Panc1 (cell line): ENCODE results near the gene S100B. TPM values are rescaled to one million over a fixed set of nuclear protein-coding genes. Genes with fewer than 3 reads are reported as not detected.

Source experiments
- ATAC-seq: fragments of 200-7000 bp; cut with Tn5 transposase; 2 replicates; pipeline ENCODE4 v1.9.1; 2020; ENCODE audit warnings: mild to moderate bottlenecking, moderate library complexity
- BruUV-seq: library from RNA; stranded (reverse); fragments of 400-500 nt; replicated peaks from 2 replicates; lab custom pipeline; 2021; lab: Mats Ljungman, UMichigan
- CTCF ChIA-PET: fragments of 300-600 bp; sonication (Branson Sonifier 250); formaldehyde crosslinking; loops from one replicate; lab custom pipeline; 2022; ENCODE audit warnings: antibody characterized with exemption; lab: Charles Lee
- POLR2A ChIA-PET: fragments of 300-600 bp; sonication (Branson Sonifier 250); formaldehyde crosslinking; loops from one replicate; lab custom pipeline; 2022; ENCODE audit warnings: antibody characterized with exemption; lab: Charles Lee
- DNase-seq: peaks from one replicate; pipeline ENCODE4 v3.0.0-alpha.2; 2010; ENCODE audit warnings: low read depth, low spot score
- H3K27ac ChIP-seq: 2 replicates; pipeline ENCODE4 v1.5.1; 2011; ENCODE audit warnings: mild to moderate bottlenecking, low read length, inconsistent platforms
- H3K27me3 ChIP-seq: fragments of 200-500 bp; sonication (Bioruptor generic); 2 replicates; pipeline ENCODE4 v1.6.0; 2014; ENCODE audit warnings: low read length, inconsistent platforms; ENCODE audit not compliant: control insufficient read depth, insufficient read depth
- H3K36me3 ChIP-seq: fragments of 200-500 bp; sonication (Bioruptor generic); 2 replicates; pipeline ENCODE4 v1.5.1; 2014; ENCODE audit warnings: inconsistent platforms, mild to moderate bottlenecking, low read length, moderate library complexity; ENCODE audit not compliant: control insufficient read depth, insufficient read depth
- H3K4me1 ChIP-seq: 2 replicates; pipeline ENCODE4 v1.5.1; 2011; ENCODE audit warnings: inconsistent platforms, mild to moderate bottlenecking, low read length, moderate library complexity; ENCODE audit not compliant: control insufficient read depth, insufficient read depth
- H3K4me3 ChIP-seq, 2 experiments: 2 replicates each; pipeline ENCODE4 v1.5.1; 2011 to 2012; ENCODE audit warnings: low read depth in 2 of 2, low read length in 2 of 2, mild to moderate bottlenecking in 2 of 2, inconsistent platforms in 1 of 2, moderate library complexity in 1 of 2
- H3K9me3 ChIP-seq: fragments of 200-500 bp; sonication (Bioruptor generic); 2 replicates; pipeline ENCODE4 v1.5.1; 2014; ENCODE audit warnings: low read depth, mild to moderate bottlenecking, inconsistent platforms, low read length, moderate library complexity; ENCODE audit not compliant: control insufficient read depth, insufficient read depth
- CTCF ChIP-seq: fragments of 450-650 bp; IDR thresholded peaks from 2 replicates; pipeline ENCODE4 v1.5.1; 2017; ENCODE audit warnings: mild to moderate bottlenecking
- POLR2AphosphoS5 ChIP-seq: IDR thresholded peaks from 2 replicates; pipeline ENCODE4 v1.6.1; 2012; ENCODE audit warnings: mild to moderate bottlenecking, low read depth, low read length, moderate library complexity
- SIN3A ChIP-seq: IDR thresholded peaks from 2 replicates; pipeline ENCODE4 v1.6.1; 2012; ENCODE audit warnings: low read depth, mild to moderate bottlenecking, low read length, moderate library complexity, borderline replicate concordance; ENCODE audit not compliant: insufficient read depth
- TCF7L2 ChIP-seq: IDR thresholded peaks from 2 replicates; pipeline ENCODE4 v1.6.1; 2011; ENCODE audit warnings: mild to moderate bottlenecking, low read depth, low read length, inconsistent platforms
- in situ Hi-C: cut with HindIII; loops from 2 replicates; pipeline ENCODE4 v1.10.0; 2016; ENCODE audit warnings: low sequenced_read_pairs, low pct_unique_long_range_greater_than_20kb
- intact Hi-C: fragments of 100-400 bp; cut with micrococcal nuclease; formaldehyde crosslinking; loops from one replicate; pipeline ENCODE4 v1.10.0; 2022; ENCODE audit not compliant: unreplicated experiment
- total RNA-seq: library from RNA; stranded (reverse); gene quantifications from one replicate; pipeline ENCODE4 v1.2.1, GENCODE V29; 2021; ENCODE audit not compliant: unreplicated experiment
- TF ChIP-seq, protein P1 (sequence below), 2 experiments: IDR thresholded peaks; 2 replicates each; pipeline ENCODE4 v1.6.1; 2011 to 2012; ENCODE audit warnings: low read depth in 2 of 2, control low read depth in 1 of 2, low read length in 1 of 2, mild to moderate bottlenecking in 1 of 2, moderate library complexity in 1 of 2; ENCODE audit not compliant: insufficient read depth in 1 of 2

The S100B gene
- total RNA-seq, 1 experiment from 2014 or later: not detected

DNA sequence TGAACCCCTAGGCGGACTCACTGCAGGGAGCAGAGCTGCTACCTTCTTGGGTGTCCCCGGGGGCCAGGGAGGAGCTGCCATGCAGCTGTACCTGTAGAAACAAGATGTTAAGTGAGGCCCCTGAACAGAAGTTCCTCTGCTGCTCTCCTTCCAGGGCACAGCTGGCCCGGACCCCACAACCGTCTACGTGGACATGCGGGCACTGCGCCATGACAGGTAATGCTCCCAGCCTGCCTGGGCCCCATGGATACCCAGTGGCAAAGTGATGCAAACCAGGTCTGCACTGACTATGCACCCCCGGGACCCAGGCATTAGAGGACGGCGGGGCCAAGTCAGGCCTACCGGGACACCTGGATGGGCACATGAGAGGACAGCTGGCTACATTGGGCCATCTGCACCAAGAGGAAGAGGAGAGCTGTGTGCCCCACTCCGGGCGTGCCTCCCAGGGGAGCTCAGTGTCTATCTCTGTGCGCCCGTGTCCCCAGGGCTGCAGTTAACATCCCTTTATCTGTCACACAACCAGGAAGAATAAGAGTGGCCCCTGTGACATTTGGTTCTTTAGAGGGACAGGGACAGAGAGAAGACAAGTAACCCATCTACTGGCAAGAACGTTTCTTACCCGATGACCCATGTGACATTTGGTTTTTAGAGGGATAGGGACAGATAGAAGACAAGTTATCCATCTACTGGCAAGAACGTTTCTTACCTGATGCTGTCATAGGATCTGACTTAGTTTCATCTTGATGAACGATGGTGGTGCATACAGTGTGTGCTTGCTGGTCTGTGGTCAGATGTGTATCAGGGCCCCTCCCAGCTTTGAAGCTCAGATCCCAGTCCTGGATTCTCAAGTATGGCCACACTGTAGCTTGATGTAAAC lies 44.1 kb downstream of the S100B start:
- no peaks in the 10 kb centered on the region for H3K9me3 ChIP-seq
- ChIA-PET POLR2A (no interaction called here), CTCF (no interaction called here)
- no peak overlapping the region for H3K4me3 ChIP-seq
- no peaks in the 10 kb centered on the region; the same call in 1 of the 2 replicates for H3K36me3 ChIP-seq
- no peaks in the 10 kb centered on the region for H3K4me1 ChIP-seq
- in situ Hi-C loops (no loop called here), intact Hi-C loops (no loop called here)
- H3K27ac ChIP-seq: no peak overlapping the region
- DNase-seq (no peak), ATAC-seq (no peak)
- H3K27me3 ChIP-seq: no peaks in the 10 kb centered on the region
- TF ChIP-seq CTCF: no peak
- TF ChIP-seq POLR2AphosphoS5: no peak
- TF ChIP-seq SIN3A: no peak
- TF ChIP-seq TCF7L2: no peak
- TF ChIP-seq, protein P1, sequence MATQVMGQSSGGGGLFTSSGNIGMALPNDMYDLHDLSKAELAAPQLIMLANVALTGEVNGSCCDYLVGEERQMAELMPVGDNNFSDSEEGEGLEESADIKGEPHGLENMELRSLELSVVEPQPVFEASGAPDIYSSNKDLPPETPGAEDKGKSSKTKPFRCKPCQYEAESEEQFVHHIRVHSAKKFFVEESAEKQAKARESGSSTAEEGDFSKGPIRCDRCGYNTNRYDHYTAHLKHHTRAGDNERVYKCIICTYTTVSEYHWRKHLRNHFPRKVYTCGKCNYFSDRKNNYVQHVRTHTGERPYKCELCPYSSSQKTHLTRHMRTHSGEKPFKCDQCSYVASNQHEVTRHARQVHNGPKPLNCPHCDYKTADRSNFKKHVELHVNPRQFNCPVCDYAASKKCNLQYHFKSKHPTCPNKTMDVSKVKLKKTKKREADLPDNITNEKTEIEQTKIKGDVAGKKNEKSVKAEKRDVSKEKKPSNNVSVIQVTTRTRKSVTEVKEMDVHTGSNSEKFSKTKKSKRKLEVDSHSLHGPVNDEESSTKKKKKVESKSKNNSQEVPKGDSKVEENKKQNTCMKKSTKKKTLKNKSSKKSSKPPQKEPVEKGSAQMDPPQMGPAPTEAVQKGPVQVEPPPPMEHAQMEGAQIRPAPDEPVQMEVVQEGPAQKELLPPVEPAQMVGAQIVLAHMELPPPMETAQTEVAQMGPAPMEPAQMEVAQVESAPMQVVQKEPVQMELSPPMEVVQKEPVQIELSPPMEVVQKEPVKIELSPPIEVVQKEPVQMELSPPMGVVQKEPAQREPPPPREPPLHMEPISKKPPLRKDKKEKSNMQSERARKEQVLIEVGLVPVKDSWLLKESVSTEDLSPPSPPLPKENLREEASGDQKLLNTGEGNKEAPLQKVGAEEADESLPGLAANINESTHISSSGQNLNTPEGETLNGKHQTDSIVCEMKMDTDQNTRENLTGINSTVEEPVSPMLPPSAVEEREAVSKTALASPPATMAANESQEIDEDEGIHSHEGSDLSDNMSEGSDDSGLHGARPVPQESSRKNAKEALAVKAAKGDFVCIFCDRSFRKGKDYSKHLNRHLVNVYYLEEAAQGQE (IDR thresholded peaks at IDR 0.05; ENCODE audit: insufficient read depth in 1 of 2, low read depth in 2 of 2, low read length in 1 of 2): no peak
- BruUV-seq: no TSS peak

GRCh38 chr21:46559291-46559983 lies 45.4 kb downstream of the S100B start:
- H3K27ac ChIP-seq: no peak overlapping the region
- H3K9me3 ChIP-seq: no peaks in the 10 kb centered on the region
- no TSS peak for BruUV-seq
- no peak for DNase-seq
- no peaks in the 10 kb centered on the region for H3K4me1 ChIP-seq
- no peak for ATAC-seq
- TF ChIP-seq SIN3A (no peak), POLR2AphosphoS5 (no peak), TCF7L2 (no peak), CTCF (no peak)
- TF ChIP-seq, protein P1 (IDR thresholded peaks at IDR 0.05; ENCODE audit: insufficient read depth in 1 of 2, low read depth in 2 of 2, low read length in 1 of 2): no peak
- in situ Hi-C loops (no loop called here), intact Hi-C loops (no loop called here)
- no peaks in the 10 kb centered on the region; the same call in 1 of the 2 replicates for H3K36me3 ChIP-seq
- no peak overlapping the region for H3K4me3 ChIP-seq
- POLR2A ChIA-PET: no interaction called here
- no peaks in the 10 kb centered on the region for H3K27me3 ChIP-seq
- CTCF ChIA-PET: no interaction called here
